ENCODE data around the gene CALCR.
"Not testable (repeated sequence)": the region's sequence is repeated elsewhere in the genome, so short reads cannot be mapped to it uniquely, and the experiment has no call there.

Gene CALCR

GRCh38 chr7:93562106-93562505 is 12.4 kb downstream of the CALCR start:
- no peak for DNase-seq (ENCODE audit: low read depth in 1 of 2, low spot score in 1 of 2)

- DNase-seq (ENCODE audit: low read depth in 1 of 2, low spot score in 1 of 2): no peak
Observed at GRCh38 chr7:93559639-93560491, 14.7 kb downstream of the CALCR start.

- no peak for DNase-seq (ENCODE audit: low read depth in 1 of 2, low spot score in 1 of 2)
Observed at GRCh38 chr7:93558705-93559614, 15.6 kb downstream of the CALCR start.

- no peak for DNase-seq (ENCODE audit: low read depth in 1 of 2, low spot score in 1 of 2)
Observed at GRCh38 chr7:93551931-93552330, 22.6 kb downstream of the CALCR start.

GRCh38 chr7:93551063-93551895 is 23.2 kb downstream of the CALCR start:
- no peak for DNase-seq (ENCODE audit: low read depth in 1 of 2, low spot score in 1 of 2)

- DNase-seq (ENCODE audit: low read depth in 1 of 2, low spot score in 1 of 2): no peak
Observed at GRCh38 chr7:93547716-93548115, 26.8 kb downstream of the CALCR start.

- no peak for DNase-seq (ENCODE audit: low read depth in 1 of 2, low spot score in 1 of 2)
Observed at GRCh38 chr7:93544691-93545090, 29.8 kb downstream of the CALCR start.

- no peak for DNase-seq (ENCODE audit: low read depth in 1 of 2, low spot score in 1 of 2)
Observed at GRCh38 chr7:93538061-93538460, 36.5 kb downstream of the CALCR start.

GRCh38 chr7:93535616-93536015 is 38.9 kb downstream of the CALCR start:
- no peak for DNase-seq (ENCODE audit: low read depth in 1 of 2, low spot score in 1 of 2)

- DNase-seq (ENCODE audit: low read depth in 1 of 2, low spot score in 1 of 2): no peak
Observed at GRCh38 chr7:93530701-93531100, 43.8 kb downstream of the CALCR start.

GRCh38 chr7:93516834-93517233 is 57.7 kb downstream of the CALCR start:
- no peak for DNase-seq (ENCODE audit: low read depth in 1 of 2, low spot score in 1 of 2)

GRCh38 chr7:93515144-93515543 is 59.4 kb downstream of the CALCR start:
- no peak for DNase-seq (ENCODE audit: low read depth in 1 of 2, low spot score in 1 of 2)

GRCh38 chr7:93509303-93509702 is 65.2 kb downstream of the CALCR start:
- DNase-seq (ENCODE audit: low read depth in 1 of 2, low spot score in 1 of 2): no peak

GRCh38 chr7:93503088-93503487 is 71.4 kb downstream of the CALCR start:
- DNase-seq (ENCODE audit: low read depth in 1 of 2, low spot score in 1 of 2): no peak

- DNase-seq (ENCODE audit: low read depth in 1 of 2, low spot score in 1 of 2): not testable (repeated sequence)
Observed at GRCh38 chr7:93491860-93492259, 82.7 kb downstream of the CALCR start.

GRCh38 chr7:93476491-93477344 is 97.8 kb downstream of the CALCR start:
- DNase-seq (ENCODE audit: low read depth in 1 of 2, low spot score in 1 of 2): no peak

- no peak for DNase-seq (ENCODE audit: low read depth in 1 of 2, low spot score in 1 of 2)
Observed at GRCh38 chr7:93475811-93476210, 98.7 kb downstream of the CALCR start.

- no peak for DNase-seq (ENCODE audit: low read depth in 1 of 2, low spot score in 1 of 2)
Observed at GRCh38 chr7:93471456-93471855, 103.1 kb downstream of the CALCR start.

GRCh38 chr7:93463764-93464163 is 110.8 kb downstream of the CALCR start:
- DNase-seq (ENCODE audit: low read depth in 1 of 2, low spot score in 1 of 2): no peak

- no peak for DNase-seq (ENCODE audit: low read depth in 1 of 2, low spot score in 1 of 2)
Observed at GRCh38 chr7:93461350-93461749, 113.2 kb downstream of the CALCR start.

All from stimulated activated CD4-positive, alpha-beta T cell treated with anti-CD3 and anti-CD28 coated beads, Interleukin-15, amount 100 ng/mL, for 1 hour (primary cell).